ENCODE data around the gene CDR2.

DNA sequence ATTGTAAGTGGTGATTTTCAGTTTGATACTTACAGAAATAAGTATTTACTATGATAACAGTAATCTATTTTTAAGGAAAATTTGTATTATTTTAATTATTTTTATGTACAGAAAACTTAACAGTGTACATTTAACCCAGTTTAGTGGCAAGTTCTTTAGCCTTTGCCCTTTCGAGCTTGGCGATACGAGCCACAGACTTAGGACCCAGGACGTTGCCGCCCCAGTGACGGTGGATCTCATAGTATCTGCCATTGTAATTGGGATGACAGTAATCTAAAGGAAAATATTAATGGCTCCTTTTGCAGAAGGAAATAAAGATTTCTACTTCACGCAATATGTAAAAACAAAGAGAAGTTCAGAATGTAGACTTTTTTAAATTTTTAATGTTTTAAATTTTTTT, 5.2 kb upstream of the CDR2 start:
- TF ChIP-seq CTCF (IDR thresholded peaks at IDR 0.05) (no peak), ZFX (IDR thresholded peaks at IDR 0.05; ENCODE audit: borderline replicate concordance) (no peak)
